Activated CD8-positive, alpha-beta memory T cell treated with anti-CD3 and anti-CD28 coated beads, Interleukin-2, amount 50 U/mL, for 24 hours (primary cell): Measurements from ENCODE around the gene SNCG.
"Not testable (repeated sequence)": the region's sequence is repeated elsewhere in the genome, so short reads cannot be mapped to it uniquely, and the experiment has no call there.

Source experiments
- DNase-seq: peaks from one replicate; pipeline ENCODE4 v3.0.0-alpha.2; 2020; ENCODE audit errors: extremely low read depth

SNCG gene

DNA sequence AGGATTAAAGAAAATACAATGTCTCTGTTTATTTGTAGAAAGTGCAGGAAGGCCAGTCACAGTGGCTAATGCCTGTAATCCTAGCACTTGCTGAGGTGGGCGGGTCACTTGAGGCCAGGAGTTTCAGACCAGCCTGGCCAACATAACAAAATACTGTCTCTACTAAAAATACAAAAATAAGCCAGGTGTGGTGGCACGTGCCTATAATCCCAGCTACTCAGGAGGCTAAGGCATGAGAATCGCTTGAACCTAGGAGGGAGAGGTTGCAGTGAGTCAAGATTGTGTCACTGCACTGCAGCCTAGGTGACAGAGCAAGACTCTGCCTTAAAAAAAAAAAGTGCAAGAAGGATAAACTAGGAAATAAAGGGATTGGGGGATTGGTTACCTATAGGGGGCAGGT is 20.1 kb downstream of the SNCG start:
- not testable (repeated sequence) for DNase-seq

DNA sequence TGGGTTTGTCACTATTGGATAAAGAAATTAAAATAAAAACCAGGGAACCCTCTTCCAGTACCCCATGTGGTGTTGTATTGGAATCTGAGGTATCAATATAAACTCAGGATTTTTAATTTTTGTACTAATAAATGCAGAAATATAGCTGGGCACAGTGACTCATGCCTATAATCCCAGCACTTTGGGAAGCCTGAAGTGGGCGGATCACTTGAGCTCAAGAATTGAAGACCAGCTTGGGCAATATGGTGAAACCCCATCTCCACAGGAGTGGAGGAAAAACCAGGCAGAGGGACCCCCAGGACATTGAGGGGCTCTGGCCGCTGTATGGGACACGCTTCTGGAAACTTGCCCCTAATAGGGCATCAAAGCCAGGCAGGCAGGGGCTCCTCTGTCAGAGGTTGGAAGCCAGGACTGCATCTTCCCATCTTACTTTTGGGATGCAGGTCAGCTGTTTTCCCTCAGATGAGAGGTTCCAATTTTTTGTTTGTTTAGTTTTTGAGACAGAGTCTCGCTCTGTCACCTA is 21.0 kb downstream of the SNCG start:
- no peak for DNase-seq

DNA sequence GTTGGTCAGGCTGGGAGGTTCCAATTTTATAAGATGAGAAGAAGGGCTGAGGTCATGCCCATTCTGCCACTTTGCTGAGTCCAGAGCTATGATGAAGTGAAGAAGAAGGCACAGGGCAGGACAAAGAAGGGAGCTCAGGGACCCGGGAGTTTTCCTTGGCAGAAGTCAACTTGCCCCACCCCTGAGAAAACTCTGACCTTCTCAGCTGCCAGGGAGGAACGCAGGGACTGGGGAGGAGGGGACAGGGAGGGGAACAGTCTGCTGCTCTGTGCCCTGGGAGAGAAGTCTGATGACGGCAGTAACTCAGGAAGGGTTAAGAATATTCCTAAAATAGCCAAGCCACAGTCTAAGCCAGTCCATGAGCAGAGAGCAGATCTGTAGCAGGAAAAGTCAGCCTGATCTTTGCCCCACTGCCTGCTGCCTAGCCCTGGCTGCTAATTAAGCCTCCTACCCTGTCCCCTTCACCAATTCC is 21.6 kb downstream of the SNCG start:
- DNase-seq, result no peak

DNA sequence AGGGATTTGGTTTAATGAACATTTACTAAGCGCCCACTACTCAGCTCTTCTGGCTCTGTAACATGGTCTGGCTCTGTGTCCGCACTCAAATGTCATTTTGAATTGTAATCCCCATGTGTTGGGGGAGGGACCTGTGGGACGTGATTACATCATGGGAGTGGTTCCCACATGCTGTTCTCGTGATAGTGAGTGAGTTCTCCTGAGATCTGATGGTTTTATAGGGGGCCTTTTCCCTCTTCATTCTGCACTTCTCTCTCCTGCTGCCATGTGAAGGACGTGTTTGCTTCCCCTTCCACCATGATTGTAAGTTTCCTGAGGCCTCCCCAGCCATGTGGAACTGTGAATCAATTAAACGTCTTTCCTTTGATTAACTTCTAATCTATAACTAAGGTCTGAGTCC is 22.6 kb downstream of the SNCG start:
- DNase-seq, result not testable (repeated sequence)

DNA sequence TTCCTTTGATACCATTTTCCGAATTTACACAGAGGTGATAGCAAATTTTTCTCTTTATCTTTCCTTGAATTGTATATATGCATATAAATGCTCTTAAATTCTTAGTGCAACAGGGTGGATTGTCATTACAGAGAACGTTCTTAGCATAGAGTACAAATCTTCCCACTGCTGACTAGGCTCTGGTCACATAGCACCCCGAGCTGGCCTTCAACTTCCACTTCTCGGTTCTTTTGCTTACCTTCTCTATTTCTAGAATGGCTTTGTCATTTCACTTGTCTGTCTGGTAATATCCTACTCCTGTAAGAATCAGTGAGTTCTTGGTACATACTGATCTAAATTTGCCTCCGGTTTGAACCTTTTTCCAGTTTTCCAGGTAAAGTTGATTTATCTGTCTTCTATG is 23.3 kb downstream of the SNCG start:
- DNase-seq, result no peak

DNA sequence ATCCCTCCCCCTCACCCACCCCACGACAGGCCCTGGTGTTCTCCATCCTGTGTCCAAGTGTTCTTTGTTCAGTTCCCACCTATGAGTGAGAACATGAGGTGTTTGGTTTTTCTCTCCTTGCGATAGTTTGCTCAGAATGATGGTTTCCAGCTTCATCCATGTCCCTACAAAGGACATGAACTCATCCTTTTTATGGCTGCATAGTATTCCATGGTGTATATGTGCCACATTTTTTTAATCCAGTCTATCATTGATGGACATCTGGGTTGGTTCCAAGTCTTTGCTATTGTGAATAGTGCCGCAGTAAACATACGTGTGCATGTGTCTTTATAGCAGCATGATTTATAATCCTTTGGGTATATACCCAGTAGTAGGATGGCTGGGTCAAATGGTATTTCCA is 26.1 kb downstream of the SNCG start:
- DNase-seq, result not testable (repeated sequence)

DNA sequence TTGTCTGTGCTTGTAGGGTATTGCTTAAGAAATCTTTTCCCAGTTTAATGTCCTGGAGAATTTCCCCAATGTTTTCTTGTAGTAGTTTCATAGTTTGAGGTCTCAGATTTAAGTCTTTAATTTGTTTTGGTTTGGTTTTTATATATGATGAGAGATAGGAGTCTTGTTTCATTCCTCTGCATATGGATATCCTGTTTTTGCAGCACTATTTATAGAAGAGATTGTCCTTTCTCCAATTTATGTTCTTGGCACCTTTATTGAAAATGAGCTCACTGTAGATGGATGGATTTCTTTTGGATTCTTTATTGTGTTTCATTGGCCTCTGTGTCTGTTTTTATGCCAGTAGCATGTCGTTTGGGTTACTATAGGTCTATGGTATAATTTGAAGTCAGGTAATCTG is 30.1 kb downstream of the SNCG start:
- no peak for DNase-seq

DNA sequence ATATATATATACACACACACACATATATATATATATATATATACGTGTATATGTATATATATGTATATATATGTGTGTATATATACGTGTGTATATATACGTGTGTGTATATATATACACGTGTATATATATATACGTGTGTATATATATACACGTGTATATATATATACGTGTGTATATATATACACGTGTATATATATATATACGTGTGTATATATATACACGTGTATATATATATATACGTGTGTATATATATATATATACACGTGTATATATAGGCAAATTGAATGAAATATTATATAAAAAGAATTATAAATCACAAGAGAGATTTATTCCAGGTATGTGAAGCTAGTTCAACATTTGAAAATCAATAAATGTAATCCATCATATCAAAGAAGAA is 33.0 kb downstream of the SNCG start:
- not testable (repeated sequence) for DNase-seq

DNA sequence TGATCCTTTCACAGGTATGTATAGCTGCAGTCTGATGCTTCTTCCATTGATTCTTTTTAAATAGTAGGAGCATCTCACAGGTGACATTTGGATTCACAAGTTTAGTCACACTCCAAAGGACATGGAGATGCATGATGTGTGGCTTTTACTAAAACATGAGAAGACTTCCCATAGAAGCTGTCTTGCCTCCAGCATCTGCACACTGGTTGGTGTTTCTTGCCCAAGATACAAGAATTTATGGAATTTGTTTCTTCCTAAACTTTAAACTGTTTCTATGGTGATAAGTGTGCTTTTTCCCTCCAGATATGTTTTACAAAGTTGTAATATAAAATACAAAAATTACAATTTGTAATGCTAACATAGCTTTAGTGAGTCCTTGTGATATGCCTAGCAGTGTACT is 34.1 kb downstream of the SNCG start:
- no peak for DNase-seq

DNA sequence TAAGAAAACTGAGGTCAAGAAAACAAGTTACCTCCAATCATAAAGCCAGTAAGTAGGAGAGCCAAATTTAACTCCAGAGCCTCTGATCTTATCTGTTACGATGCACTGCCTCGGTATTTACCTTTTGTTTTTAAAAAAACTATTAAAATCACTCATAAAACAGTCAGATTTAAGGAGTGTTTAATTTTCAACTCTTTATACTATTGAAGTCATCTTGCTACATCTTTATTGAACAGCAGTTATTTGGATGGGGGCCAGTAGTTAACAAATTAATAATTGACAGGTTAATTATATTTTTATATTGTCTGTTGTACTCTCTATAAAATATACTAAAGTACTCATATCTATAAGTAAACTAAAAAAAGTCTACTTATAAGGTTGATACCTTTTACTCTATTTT is 34.5 kb downstream of the SNCG start:
- no peak for DNase-seq

DNA sequence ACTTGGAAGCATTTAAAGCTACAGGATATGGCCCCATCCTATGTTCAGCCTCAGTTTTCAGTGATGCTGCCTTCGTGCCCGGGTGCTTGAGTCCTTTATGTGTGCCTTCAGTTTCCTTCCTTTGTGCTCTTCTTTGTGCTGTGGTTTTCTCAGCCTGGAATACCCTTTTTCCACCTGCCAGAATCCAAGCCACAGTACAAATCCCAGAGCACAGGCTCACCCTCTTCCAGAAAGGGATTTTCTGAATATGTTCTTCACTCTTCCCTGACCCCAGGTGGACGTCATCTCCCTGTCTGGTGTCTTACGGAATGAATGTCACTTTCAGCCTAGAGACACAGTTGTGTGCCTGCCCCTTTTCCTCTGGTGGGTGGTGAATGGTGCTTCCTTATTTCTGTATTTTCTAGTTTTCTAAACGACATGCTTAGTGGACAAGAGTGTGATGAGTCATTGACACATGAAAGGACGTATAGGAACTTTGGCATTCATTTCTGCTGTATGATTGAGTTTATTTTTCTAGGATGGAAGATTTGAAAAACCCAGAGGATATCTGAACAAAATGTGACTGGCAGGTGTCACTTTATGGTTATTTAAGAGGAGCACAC is 41.5 kb downstream of the SNCG start:
- not testable (repeated sequence) for DNase-seq

DNA sequence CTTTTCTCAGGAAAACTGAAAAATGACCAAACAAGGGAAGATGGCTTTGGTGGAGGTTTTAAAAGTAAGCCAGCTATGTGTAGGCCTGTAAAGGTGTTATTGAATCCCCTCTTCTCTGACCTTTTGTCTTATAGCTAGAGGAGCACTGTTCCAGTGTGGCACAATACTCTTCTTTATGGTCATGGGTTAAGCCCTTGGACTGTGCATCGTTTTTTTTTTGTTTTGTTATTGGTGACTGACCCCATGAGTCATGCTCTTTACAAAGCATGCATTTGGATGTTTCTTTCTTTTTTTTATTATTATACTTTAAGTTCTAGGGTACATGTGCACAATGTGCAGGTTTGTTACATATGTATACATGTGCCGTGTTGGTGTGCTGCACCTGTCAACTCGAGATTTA is 42.1 kb downstream of the SNCG start:
- no peak for DNase-seq

DNA sequence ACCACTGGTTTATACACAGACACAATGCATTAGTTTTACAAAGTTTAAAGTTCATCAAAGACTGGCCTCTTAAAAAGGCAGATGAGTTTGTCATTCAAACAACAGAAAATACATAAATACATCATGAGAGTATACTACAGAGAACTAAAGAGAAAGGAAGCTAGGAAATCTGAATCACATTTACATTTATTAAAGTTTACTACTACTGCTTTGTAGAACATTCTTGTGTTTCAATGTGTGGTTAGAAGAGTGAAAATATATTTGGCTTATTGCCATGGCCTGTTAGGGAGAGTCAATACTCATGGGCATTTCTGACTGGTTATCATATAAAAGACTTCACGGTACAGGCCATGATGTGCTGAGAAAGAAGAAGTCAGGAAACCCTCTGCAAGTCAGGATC is 48.7 kb downstream of the SNCG start:
- DNase-seq, result not testable (repeated sequence)

DNA sequence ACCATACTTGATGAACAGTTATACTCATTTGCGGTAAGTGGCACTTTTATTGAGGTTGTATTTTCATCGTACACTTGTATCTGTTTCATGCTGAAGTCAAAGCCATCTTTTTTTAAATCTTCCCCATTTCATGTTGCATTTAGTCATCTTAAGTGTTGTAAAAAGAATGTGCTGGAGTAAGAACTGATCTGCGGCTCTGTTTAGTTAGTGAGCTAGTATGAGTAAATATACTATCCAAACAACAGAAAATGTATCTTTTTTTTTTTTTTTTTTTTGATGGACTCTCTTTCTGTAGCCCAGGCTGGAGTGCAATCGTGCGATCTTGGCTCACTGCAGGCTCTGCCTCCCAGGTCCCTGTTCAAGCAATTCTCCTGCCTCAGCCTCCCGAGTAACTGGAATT is 49.3 kb downstream of the SNCG start:
- not testable (repeated sequence) for DNase-seq

DNA sequence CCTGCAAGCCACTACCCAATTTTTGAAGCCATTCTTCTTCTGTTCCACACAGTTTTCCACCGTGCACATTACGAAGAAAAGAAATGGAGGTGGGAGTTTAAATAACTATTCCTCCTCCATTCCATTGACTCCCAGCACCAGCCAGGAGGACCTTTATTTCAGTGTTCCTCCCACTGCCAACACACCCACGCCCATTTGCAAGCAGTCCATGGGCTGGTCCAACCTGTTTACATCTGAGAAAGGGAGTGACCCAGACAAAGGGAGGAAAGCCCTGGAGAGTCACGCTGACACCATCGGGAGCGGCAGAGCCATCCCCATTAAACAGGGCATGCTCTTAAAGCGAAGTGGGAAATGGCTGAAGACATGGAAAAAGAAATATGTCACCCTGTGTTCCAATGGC is 49.9 kb downstream of the SNCG start:
- DNase-seq, result not testable (repeated sequence)

DNA sequence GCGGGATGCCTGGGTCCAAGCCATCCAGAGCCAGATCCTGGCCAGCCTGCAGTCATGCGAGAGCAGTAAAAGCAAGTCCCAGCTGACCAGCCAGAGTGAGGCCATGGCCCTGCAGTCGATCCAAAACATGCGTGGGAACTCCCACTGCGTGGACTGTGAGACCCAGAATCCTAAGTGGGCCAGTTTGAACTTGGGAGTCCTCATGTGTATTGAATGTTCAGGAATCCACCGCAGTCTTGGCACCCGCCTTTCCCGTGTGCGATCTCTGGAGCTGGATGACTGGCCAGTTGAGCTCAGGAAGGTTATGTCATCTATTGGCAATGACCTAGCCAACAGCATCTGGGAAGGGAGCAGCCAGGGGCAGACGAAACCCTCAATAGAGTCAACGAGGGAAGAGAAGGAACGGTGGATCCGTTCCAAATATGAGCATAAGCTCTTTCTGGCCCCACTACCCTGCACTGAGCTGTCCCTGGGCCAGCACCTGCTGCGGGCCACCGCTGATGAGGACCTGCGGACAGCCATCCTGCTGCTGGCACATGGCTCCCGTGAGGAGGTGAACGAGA is 50.8 kb downstream of the SNCG start:
- not testable (repeated sequence) for DNase-seq
